Stimulated activated CD4-positive, alpha-beta T cell treated with anti-CD3 and anti-CD28 coated beads, Interleukin-4, amount 100 ng/mL, for 1 hour (primary cell): ENCODE measurements around the gene CD99L2.
"Not testable (repeated sequence)": the region's sequence is repeated elsewhere in the genome, so short reads cannot be mapped to it uniquely, and the experiment has no call there.

Source experiments
- DNase-seq: peaks from one replicate; pipeline ENCODE4 v3.0.0-alpha.2; 2020

The CD99L2 gene

DNA sequence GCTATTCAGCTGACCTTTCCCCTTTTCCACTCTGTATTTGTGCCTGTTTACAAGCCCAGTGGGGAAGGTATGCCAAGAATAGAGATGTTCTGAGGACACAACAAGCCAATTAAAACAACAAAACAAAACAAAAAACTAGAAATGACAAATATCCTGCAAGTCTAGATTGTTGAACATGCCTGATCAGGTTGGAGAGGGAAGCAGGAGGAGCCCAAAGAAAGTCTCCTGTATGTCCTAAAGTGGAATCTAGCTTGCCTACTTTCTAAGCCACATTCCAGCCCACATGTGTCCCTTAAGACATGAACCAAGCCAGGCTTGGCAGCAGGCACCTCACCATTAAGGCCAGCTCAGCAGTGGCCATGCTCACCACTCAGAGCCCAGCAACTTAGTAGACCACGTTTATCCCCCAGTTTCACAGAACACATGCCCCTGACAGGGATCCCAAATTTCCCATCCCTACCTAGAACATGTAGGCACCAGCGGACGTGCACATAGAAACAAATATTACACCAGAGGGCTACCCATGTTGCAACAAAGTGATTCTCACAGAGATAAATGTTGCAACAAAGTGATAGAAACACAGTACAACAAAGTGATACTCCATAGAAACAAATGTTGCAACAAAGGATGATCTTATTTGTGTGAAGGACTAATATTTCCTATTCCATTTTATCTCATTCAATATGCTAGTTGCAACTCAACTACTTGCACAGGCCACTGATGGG is 48.3 kb downstream of the CD99L2 start:
- no peak for DNase-seq

DNA sequence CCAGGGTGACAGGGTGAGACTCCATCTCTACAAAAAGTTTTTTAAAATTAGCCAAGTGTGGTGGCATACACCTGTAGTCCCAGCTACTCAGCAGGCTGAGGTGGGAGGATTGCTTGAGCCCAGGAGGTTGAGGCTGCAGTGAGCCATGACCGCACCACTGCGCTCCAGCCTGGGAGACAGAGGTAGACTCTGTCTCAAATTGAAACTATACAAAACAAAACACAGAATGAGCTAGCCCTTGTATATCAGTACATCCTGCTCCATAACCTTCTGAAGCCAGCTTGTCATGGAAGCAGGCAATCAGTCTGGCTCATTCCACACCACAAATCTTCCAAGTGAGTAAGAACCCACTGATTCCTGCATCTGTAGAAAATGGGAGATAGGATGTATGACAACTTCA is 49.0 kb downstream of the CD99L2 start:
- no peak for DNase-seq

DNA sequence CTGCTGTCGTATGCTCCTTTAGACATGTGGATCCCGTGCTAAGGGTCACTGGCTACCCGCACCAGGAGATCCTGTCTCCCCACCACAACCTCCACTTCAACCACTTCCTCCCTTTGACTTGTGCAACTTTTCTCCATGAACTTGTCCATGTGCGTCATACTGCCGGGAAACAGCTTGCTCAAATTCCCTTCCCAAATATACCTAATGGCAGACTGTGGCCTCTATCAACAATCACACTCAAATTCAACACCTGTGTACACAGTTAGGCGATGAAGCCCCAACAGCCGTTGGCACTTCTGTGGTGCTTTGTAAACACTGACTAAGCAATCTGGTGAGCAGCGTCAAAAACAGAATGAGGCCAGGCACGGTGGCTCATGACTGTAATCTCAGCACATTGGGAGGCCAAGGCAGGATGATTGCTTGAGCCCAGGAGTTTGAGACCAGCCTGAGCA is 49.5 kb downstream of the CD99L2 start:
- no peak for DNase-seq

DNA sequence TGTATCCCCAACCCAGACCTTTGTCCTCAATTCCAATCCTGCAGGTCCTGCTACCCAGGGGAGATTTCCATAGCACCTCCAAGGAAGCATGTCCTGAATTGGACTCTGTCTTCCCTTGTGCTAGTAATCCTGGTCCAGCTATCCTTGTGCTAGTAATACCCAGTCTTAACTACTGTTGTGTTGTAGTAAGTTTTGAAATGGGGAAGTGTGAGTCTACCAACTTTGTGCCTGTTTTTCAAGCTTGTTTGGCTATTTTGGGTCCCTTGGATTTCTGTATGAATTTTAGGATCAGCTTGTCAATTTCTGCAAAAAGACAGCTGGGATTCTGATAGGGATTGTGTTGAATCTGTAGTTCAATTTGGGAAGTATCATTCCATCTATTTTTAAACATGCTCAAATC is 51.4 kb downstream of the CD99L2 start:
- DNase-seq = no peak

DNA sequence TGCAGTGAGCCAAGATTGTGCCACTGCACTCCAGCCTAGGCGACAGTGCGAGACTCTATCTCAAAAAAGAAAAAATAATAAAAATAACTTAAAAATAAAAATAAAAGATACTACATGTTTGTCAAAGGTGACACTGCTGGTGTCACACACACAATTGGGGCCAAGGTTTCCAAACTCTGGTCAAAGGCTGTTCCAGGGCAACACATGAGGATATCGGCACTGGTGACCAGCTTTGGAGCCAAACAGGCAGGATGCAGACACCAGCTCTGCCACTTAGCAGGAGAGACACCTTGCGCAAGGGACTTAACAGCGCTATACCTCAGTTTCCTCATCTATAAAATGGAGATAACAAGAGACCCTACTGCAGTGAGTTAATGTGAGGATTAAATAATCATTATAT is 52.3 kb downstream of the CD99L2 start:
- DNase-seq = no peak

DNA sequence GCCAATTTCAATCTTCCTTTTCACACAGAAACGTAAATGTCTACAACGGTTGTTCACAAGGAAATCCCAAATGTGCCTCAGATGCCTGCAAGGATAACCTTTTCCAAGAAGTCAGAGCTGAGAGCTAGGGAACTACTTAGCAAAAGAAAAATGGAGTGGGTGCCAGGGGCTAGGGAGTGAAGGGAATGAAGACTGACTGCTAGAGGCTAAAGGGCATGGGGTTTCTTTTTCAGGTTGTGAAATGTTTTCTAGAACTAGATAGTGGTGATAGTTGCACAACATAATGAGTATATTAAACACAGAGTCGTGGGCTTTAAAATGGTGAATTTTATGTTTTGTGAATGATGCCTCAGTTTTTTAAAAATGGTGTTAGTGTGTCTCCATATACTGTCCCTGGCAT is 53.4 kb downstream of the CD99L2 start:
- DNase-seq = no peak

DNA sequence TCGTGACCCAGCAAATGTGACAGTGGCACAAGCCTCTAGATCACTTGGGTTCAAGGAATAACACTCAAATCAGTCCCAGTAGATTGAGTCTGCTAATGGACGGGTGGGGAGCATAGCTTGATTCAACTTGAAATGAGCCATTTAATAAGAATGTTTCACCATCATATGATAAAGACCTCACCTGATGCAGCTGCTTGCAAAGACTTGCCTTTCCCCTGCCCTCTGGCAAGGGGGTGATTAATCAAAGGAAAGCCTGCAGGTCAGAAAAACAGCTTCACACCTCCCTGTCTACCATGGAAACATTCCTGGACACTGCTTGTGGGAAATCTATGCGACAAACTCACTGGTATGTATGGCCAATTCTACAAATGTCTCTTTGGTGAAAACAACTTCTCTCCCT is 54.5 kb downstream of the CD99L2 start:
- DNase-seq = no peak

DNA sequence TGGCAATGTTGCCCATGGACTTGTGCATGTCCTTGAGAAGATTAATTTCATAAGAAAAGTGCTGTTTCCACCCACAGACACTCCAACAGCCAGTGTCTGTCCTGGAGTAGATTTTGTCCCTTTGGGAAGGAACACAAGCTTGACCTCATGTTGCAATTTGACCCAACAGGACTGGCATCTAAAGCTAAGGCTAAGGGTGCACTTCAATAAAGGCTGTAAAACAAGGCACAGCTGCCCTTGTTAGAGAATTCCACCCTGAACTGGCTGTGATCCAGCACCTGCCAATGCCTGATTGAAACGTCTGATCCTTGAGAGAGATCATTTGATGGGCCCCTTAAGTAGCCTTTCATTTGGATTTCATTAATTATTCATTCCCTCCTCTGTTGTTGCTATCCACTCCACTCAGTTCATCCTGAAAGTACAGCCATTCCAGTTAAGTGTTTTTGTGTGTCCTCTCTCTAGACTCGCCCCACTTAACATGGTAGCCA is 56.2 kb downstream of the CD99L2 start:
- no peak for DNase-seq

DNA sequence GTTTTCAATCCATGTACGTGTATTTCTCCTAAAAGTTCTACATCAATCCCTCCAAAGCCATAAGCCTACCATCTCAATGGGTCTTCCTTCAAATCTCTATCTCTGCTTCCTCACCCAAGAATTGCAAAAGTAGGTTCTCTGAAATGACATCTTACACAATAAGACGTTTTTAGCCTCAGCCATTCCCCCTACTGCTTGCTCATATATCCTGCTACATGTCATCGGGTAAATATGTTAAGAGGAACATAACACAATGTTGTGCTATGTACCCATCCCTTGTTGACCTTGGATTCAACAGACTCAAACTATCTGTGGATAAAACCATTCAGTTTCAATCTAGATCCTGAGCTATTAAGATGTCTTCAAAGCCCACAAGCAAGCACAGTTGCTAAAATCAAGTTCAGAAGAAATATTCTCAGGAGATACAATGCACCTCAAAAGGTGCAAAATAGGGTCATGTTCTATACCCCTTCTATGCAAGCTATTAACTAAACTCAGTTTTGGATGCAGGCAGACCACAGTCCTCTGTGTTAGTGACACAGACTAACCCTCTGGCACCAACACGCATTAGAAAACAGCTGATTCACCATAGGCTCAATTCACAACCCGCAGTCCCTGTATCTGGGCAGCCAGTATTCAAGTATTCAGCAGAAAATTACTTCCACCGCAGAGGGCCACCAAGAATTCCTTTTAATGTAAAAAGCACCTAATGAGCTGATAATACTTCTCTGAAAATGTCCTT is 56.8 kb downstream of the CD99L2 start:
- DNase-seq = no peak

DNA sequence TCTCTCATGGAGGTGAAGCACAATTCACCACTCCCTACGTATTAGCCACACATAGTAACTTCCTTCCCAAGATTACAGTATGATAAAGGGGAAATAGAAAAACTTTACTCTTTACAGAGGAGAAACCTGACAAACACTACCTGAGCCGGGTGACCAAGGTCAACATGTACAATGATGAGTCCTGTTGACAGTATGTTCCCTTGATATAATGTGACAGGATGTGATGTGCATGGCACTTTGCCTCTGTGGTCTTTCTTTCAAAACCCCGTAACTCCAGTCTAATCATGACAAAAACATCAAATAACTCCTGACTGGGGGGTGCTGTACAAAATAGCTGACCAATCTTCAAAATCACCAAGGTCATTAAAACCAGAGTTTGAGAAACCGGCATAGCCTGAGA is 60.6 kb downstream of the CD99L2 start:
- no peak for DNase-seq

DNA sequence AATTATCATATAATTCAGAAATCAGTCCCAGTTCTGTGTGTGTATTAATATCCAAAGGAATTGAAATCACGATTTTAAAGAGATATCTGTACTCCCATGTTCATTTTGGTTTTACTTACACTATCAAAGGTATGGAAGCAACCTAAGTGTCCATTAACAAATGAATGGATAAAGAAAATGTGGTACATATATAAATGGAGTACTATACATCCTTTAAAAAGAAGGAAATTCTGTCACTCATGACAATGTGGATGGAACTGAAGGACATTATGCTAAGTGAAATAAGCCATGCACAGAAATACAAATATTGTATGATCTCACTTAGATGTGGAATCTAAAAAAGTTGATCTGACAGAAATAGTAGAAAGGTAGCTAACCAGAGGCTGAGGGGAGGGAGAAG is 63.8 kb downstream of the CD99L2 start:
- DNase-seq = no peak

DNA sequence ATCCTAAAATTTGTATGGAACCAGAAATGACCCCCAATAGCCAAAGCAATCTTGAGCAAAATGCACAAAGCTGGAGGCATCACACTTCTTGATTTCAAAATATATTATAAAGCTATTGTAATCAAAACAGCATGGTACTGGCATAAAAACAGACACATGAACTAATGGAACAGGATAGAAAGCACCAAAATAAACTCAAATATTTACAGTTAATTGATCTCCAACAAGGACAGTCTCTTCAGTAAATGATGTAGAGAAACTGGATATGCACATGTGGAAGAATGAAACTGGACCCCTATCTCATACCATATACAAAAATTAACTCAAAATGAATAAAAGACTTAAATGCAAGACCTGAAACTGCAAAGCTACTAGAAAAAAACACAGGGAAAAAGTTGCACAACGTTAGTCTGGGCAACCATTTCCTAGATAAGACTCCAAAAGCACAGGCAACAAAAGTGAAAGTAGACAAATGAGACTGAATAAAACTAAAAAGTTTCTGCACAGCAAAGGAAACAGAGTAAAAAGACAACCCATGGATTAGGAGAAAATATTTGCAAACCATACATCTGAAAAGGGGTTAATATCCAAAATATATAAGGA is 64.9 kb downstream of the CD99L2 start:
- DNase-seq = no peak

DNA sequence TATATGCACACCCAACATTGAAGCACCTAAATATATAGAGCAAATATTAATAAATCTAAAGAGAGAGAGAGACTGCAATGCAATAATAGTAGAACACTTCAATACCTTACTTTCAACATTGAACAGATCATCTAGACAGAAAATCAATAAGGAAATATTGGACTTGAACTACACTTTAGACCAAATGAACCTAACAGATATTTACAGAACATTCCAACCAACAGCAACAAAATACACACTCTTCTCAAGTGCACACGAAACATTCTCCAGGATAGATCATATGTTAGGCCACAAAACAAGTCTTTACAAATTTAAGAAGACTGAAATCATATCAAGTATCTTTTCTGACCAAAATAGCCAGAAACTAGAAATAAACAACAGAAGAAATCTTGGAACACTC is 66.6 kb downstream of the CD99L2 start:
- DNase-seq = no peak

DNA sequence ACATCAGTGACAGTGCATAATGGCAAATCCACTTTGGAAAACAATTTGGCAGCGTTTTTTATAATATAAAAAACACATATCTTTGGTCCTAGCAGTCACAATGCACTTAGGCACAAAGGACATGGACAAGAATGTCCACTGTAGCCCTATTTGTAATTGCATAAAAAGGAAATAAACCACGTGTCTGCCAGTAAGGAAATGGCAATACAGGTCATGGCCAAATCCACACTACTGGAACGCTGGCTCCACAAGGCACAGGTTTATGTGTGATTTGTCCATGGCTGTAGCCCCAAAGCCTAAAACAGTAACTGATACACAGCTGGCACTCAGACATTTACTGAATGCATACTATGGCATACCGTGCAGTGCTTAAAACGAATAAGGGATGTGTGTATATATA is 69.7 kb downstream of the CD99L2 start:
- DNase-seq = no peak

DNA sequence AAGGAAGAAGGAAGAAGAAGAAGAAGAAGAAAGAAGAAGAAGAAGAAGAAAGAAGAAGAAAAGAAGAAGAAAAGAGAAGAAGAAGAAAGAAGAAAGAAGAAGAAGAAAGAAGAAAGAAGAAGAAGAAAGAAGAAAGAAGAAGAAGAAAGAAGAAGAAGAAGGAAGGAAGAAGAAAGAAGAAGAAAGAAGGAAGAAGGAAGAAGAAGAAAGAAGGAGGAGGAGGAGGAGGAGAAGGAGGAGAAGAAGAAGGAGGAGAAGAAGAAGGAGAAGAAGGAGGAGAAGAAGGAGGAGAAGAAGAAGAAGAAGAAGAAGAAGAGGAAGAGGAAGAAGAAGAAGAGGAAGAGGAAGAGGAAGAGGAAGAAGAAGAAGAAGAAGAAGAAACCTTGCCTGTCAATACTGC is 74.1 kb downstream of the CD99L2 start:
- DNase-seq = not testable (repeated sequence)

DNA sequence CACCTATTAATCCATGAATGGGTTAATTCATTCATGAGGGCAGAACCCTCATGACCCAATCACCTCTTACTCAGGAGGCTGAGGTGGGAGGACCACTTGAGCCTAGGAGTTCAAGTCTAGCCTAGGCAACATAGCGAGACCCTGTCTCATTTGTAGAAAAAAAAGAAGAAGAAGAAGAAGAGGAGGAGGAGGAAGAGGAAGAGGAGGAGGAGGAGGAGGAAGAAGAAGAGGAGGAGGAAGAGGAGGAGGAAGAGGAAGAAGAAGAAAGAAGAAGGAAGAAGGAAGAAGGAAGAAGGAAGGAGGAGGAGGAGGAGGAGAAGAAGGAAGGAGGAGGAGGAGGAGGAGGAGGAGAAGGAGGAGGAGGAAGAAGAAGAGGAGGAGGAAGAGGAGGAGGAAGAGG is 74.6 kb downstream of the CD99L2 start:
- not testable (repeated sequence) for DNase-seq

DNA sequence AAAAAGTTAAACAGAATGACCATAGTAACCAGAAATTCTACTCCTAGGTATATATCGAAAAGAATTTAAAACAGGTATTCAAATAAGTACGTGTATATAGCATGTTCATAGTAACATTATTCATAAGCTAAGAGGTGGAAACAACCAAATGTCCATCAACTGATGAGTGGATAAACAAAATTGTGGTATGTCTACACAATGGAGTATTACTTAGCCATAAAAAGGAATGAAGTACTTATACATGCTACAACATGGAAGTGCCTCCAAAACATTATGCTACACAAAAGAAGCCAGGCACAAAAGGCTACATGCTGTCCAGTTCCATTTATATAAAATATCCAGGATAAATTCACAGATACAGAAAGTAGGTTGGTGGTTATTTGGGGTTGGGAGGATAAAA is 76.5 kb downstream of the CD99L2 start:
- DNase-seq = no peak

DNA sequence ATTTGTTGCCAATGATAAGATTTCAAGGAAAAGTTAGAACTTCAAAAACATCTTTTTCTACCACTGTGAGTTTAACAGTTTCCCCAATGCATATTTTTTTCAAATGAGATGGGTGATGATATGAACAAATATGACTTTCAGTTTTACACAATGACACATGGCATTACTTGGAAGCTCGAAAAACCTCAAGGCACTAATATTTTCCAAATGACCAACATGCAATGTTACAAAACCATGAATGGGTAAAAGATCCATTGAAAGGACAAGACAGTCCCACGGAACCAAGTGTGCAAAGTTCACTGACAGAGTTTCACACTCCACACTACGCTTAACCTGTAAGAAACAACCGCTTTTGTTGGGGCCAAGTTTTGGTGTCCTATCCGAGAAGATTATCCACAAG is 84.5 kb downstream of the CD99L2 start:
- DNase-seq = no peak

DNA sequence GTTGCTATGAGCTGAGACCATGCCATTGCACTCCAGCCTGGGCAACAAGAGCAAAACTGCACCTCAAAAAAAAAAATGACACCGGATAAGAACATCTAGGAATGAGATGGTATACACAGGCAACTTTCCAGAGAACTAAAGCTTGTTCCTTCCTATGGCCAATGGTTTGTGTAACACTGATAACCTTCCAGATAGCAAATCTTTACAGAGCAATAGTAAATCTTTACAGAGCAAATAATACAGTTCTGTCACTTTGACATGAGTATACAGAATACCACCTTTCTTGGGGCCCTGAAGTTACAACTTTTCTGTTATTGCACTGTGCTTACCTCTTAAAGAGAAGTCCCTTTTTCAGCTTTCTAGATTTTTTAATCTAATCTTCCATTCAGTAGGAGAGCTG is 91.6 kb downstream of the CD99L2 start:
- DNase-seq = no peak

DNA sequence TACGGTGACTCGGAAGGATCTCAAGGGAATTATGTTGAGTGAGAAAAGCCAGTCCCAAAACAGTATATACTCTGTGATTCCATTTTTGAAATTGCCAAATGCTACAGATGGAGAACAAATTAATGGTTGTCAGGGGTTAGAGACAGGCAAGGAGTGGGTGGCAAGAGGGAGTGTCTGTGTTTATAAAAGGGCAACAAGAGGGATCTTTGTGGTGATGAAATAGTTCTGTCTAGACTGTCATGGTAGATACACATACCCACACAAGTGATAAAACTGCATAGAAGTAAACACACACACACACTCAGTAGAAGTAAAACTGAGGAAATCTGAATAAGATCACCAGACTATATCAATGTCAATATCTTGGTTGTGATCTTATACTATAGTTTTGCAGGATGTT is 92.7 kb downstream of the CD99L2 start:
- DNase-seq = no peak

DNA sequence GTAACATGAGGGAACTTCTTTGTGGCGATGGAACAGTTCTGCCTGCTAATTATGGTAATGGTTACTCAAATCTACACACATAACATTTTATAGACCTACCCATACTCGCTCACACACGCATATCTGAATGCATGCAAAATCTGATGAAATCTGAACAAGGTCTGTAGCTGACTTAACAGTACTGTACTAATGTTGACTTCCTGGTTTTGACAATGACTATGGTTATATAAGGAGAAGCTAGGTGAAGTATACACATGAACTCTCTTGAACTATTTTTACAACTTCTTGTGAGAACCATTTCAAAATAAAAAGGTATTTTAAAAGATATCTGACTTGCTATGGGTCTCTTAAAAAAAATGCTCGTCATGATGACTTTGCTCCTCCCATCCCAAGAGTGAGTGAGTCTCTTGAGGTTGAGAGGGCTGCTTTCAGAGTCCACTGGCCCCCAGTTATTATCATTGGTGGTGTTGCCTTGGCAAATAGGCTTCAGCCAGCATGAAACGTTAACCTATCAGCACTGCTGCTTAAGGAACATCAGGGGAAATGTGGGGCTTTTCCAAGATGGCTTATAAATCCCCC is 105.4 kb downstream of the CD99L2 start:
- DNase-seq = no peak

DNA sequence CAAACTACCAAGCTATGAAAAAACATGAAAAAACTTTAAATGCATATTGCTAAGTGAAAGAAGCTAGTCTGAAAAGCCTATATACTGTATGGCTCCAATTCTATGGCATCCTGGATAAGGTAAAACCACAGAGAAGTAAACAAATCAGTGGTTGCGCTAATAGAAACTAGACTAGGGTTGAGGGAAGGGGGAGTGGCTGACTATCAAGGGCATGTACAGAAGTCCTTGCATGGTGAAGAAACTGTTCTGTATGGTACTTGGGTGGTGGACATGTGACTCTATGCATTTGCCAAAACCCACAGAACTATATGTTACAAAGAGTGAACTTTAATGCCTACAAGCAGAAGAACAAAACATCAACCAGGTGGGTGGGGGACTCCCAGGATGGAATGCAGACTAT is 108.4 kb downstream of the CD99L2 start:
- DNase-seq = no peak

DNA sequence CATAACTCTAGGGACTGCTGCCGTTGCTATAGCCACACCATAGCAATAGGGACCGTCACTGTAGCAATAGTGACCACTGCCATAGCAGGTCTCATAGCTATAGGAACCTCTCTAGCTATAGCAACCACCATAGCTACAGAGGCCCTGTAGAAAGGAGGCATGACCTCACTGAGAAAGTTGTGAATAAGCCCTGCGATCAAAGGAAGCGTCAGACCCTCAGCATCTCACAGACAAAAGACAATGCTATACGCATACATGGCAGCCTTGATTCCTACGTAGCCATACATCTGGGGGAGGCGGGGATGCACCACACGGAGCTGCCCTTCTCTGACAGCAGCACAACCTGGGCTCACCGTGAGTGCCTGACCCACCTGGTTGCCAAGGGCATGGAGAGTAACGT is 116.8 kb downstream of the CD99L2 start:
- DNase-seq = no peak

DNA sequence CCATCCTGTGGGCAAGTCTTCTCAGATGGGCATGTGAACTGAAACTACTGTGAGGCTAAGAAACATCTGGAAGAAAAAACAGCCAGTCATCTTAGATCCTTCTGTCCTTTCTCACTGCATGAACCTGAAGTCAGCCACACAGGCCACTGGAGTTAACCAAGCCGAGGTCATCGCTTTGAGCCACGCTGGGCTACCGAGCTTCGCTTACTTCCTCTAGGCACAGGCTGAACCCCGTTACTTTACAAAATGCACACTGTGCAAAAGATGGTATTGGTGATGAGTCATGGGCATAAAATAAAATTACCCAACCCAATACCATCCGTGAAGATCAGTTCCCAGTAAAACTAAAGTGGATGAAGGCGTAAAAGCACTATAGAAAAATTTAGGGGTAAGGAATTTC is 119.1 kb downstream of the CD99L2 start:
- DNase-seq = no peak
